ENCODE data around the gene SLC38A4.

SLC38A4 gene

GRCh38 chr12:46717868-46718267, 107.9 kb downstream of the SLC38A4 start:
- no peaks in the 10 kb centered on the region for H3K9me3 ChIP-seq (ENCODE audit: insufficient read depth, low read length)
- TF ChIP-seq ZNF274 (IDR thresholded peaks at IDR 0.05; ENCODE audit: low read depth, low read length): no peak
- no peak for TF ChIP-seq YY1 (IDR thresholded peaks at IDR 0.05; ENCODE audit: insufficient read depth, insufficient read length)
- TF ChIP-seq SUZ12 (IDR thresholded peaks at IDR 0.05; ENCODE audit: extremely low read depth, insufficient read depth, insufficient read length): no peak

GRCh38 chr12:46717159-46717558, 108.6 kb downstream of the SLC38A4 start:
- H3K36me3 ChIP-seq (ENCODE audit: insufficient read depth, insufficient read length, low read length): no peaks in the 10 kb centered on the region
- H3K27me3 ChIP-seq (ENCODE audit: insufficient read depth, insufficient read length): no peaks in the 10 kb centered on the region
- no peak for DNase-seq (ENCODE audit: low read depth, low spot score)
- TF ChIP-seq SUZ12 (IDR thresholded peaks at IDR 0.05; ENCODE audit: extremely low read depth, insufficient read depth, insufficient read length): no peak
- H3K9ac ChIP-seq (ENCODE audit: insufficient read length, low read depth): no peak overlapping the region
- no peak overlapping the region for H3K4me3 ChIP-seq (ENCODE audit: insufficient read length, low read depth)
- H3K9me3 ChIP-seq (ENCODE audit: insufficient read depth, low read length): no peaks in the 10 kb centered on the region
- no peaks in the 10 kb centered on the region for H3K4me1 ChIP-seq (ENCODE audit: insufficient read depth, insufficient read length)

More at GRCh38 chr12:46717868-46718267, 107.9 kb downstream of the SLC38A4 start:
- no peaks in the 10 kb centered on the region for H3K27me3 ChIP-seq (ENCODE audit: insufficient read depth, insufficient read length)
- no peak overlapping the region for H3K9ac ChIP-seq (ENCODE audit: insufficient read length, low read depth)
- H3K4me1 ChIP-seq (ENCODE audit: insufficient read depth, insufficient read length): no peaks in the 10 kb centered on the region
- no peak for DNase-seq (ENCODE audit: low read depth, low spot score)
- H3K36me3 ChIP-seq (ENCODE audit: insufficient read depth, insufficient read length, low read length): no peaks in the 10 kb centered on the region
- H3K4me3 ChIP-seq (ENCODE audit: insufficient read length, low read depth): no peak overlapping the region

Measured in NT2/D1 (cell line).